ENCODE results near the gene EVC. TPM values are rescaled to one million over a fixed set of nuclear protein-coding genes. Genes with fewer than 3 reads are reported as not detected.
"Not testable (repeated sequence)": the region's sequence is repeated elsewhere in the genome, so short reads cannot be mapped to it uniquely, and the experiment has no call there.

EVC gene
- total RNA-seq, 4 donors from 2014 or later = 89.8 to 134 (median 99.6) TPM

DNA sequence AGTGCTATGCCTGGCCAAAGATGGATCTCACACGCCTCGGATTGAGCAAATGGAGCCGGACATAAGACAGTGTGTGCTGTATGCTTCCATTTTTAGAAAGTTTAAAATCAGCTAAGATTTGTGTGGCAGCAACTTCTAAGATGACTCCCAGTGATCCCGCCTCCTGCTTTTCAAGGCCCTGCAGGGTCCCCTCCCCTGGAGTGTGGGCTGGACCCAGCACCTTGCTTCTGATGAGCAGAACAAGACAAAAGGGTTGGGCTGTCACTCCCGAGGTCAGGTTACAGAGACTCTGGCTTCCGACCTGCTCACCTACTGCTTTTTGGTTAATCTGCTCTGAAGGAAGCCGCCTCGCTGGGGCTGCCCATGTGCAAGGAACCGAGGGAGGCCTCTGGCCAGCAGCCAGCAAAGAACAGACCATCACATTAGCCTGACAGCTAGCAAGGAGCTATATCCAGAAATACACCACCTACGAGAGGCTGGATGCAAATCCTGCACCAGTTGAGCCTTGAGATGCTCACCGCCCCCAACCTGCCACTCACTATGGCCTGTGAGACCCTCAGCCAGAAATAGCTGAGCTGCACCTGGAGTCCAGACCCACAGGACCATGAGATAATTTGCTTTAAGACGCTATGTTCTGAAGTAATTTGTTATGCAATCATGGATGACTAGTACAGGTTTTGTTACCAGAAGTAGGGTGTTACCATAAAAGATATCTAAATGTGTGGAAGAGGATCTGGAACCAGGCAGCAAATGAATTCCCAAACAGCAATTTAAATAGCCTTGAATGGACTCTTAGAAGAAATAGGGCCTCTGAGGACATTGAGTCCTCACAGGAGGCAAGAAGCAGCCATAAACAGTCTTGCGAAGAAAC, 134.3 kb downstream of the EVC start:
- TF ChIP-seq, protein P1, sequence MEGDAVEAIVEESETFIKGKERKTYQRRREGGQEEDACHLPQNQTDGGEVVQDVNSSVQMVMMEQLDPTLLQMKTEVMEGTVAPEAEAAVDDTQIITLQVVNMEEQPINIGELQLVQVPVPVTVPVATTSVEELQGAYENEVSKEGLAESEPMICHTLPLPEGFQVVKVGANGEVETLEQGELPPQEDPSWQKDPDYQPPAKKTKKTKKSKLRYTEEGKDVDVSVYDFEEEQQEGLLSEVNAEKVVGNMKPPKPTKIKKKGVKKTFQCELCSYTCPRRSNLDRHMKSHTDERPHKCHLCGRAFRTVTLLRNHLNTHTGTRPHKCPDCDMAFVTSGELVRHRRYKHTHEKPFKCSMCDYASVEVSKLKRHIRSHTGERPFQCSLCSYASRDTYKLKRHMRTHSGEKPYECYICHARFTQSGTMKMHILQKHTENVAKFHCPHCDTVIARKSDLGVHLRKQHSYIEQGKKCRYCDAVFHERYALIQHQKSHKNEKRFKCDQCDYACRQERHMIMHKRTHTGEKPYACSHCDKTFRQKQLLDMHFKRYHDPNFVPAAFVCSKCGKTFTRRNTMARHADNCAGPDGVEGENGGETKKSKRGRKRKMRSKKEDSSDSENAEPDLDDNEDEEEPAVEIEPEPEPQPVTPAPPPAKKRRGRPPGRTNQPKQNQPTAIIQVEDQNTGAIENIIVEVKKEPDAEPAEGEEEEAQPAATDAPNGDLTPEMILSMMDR (IDR thresholded peaks at IDR 0.05) = no peak
- no peak for TF ChIP-seq EP300 (IDR thresholded peaks at IDR 0.05)
- Histone ChIP-seq H3K4me3 (no peak overlapping the region), H3K36me3 (no peaks in the 10 kb centered on the region), H3K4me1 (no peaks in the 10 kb centered on the region), H3K9me3 (peaks cover 0 to 33% (median 0%) of the 10 kb centered on the region in 4 donors), H3K27me3 (no peaks in the 10 kb centered on the region), H3K27ac (no peak overlapping the region)
- WGBS, 2 donors = 68 to 71% methylated on average over 12 to 13 of the region's 13 CpGs
- DNase-seq (ENCODE audit: low spot score in 2 of 2) = no peak

GRCh38 chr4:5851637-5852301, 140.8 kb downstream of the EVC start:
- no peaks in the 10 kb centered on the region for H3K36me3 ChIP-seq
- TF ChIP-seq EP300 (IDR thresholded peaks at IDR 0.05) (no peak), POLR2A (IDR thresholded peaks at IDR 0.05) (no peak)
- TF ChIP-seq, protein P1 (IDR thresholded peaks at IDR 0.05) = no peak
- no peaks in the 10 kb centered on the region for H3K4me1 ChIP-seq
- peaks cover 0 to 15% (median 0%) of the 10 kb centered on the region in 4 donors for H3K9me3 ChIP-seq
- H3K27me3 ChIP-seq = no peaks in the 10 kb centered on the region
- DNase-seq (ENCODE audit: low spot score in 2 of 2) = no peak
- H3K4me3 ChIP-seq = no peak overlapping the region
- WGBS, 2 donors = 68 to 76% methylated on average over 4 of the region's 4 CpGs
- H3K27ac ChIP-seq = no peak overlapping the region

DNA sequence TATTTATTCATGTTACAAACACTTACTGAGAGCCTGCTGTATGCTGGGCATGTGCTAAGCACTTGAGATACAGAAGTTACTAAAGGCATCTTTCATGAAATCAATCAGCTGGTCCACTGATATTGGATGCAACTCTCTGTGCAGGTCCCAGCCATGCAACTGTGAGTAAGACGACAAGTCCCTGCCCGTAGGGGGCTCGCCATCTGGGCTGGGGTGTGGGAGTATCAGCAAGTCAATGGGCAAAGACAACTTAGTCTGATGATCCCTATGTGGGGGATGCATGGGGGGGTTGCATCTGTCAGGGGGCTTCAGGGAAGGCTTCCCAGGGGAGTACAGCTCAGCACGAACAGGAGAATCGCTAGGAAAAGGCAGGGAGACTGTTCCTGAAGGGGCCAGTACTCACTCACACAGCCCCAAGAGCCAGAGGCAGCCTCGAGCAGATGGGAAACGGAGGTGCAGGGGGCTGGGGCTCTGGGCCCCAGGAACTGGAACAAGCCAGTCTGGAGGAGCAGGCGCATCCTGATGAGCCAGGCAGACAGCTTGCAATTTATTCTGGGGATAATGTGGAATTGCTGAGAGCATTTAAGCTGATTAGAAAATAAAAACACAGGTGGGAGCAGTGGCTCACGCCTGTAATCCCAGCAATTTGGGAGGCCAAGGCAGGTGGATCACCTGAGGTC, 141.7 kb downstream of the EVC start:
- Histone ChIP-seq H3K27ac (no peak overlapping the region), H3K9me3 (peaks cover 0 to 6% (median 0%) of the 10 kb centered on the region in 4 donors), H3K27me3 (no peaks in the 10 kb centered on the region), H3K36me3 (no peaks in the 10 kb centered on the region), H3K4me1 (no peaks in the 10 kb centered on the region), H3K4me3 (no peak overlapping the region)
- DNase-seq (ENCODE audit: low spot score in 2 of 2) = no peak
- 76 to 83% methylated on average over 9 of the region's 9 CpGs for WGBS, 2 donors
- TF ChIP-seq, protein P1 (IDR thresholded peaks at IDR 0.05) = no peak
- TF ChIP-seq POLR2A (IDR thresholded peaks at IDR 0.05) (no peak), EP300 (IDR thresholded peaks at IDR 0.05) (no peak)

DNA sequence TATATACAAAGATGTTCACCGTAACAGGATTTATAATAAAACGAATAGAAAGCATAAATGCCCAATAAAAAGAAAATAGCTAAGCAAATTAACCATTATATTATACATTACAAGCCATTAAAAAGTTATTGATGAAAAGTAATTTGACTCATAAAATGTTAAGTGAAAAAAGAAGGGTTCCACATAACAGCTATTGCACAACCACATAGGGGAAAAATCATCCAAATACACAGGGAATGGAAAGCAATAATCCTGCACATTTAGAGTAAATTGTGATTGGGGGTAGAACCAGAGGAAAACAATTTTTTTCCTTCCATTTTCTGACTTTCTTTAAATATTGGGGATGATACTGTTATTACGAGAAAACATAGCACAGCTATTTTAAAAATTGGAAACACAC, 143.9 kb downstream of the EVC start:
- Histone ChIP-seq H3K4me1 (no peaks in the 10 kb centered on the region), H3K36me3 (no peaks in the 10 kb centered on the region), H3K27ac (no peak overlapping the region), H3K4me3 (no peak overlapping the region), H3K9me3 (no peaks in the 10 kb centered on the region), H3K27me3 (no peaks in the 10 kb centered on the region)
- DNase-seq (ENCODE audit: low spot score in 2 of 2) = no peak
- 89 to 90% methylated on average over 3 of the region's 3 CpGs for WGBS, 2 donors
- TF ChIP-seq, protein P1 (IDR thresholded peaks at IDR 0.05) = no peak
- no peak for TF ChIP-seq POLR2A (IDR thresholded peaks at IDR 0.05)
- no peak for TF ChIP-seq EP300 (IDR thresholded peaks at IDR 0.05)

DNA sequence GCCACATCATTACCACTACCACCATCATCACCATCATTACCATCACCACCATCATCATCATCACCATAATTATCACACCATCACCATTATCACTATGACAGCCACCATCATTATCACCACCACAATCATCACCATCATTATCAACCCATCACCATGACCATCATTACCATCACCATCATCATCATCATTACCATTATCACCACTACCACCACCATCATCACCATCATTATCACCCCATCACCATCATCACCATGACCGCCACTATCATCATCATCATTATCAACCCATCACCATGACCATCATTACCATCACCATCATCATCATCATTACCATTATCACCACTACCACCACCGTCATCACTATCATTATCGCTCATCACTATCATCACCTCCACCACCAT, 145.4 kb downstream of the EVC start:
- not testable (repeated sequence) for DNase-seq (ENCODE audit: low spot score in 2 of 2); H3K9me3 ChIP-seq; H3K4me1 ChIP-seq; H3K4me3 ChIP-seq; H3K27me3 ChIP-seq; H3K27ac ChIP-seq; H3K36me3 ChIP-seq
- WGBS, 2 donors = 95 to 97% methylated on average over 3 of the region's 3 CpGs

All from tibial nerve (tissue), 4 donors.